Stimulated activated CD4-positive, alpha-beta T cell treated with anti-CD3 and anti-CD28 coated beads, Interleukin-2, amount 100 ng/mL, for 4 hours (primary cell): ENCODE data around the gene CTNNAL1.
A peak's percentile ranks its signal among the peaks of the same experiment; 100 is the strongest.
"Not testable (repeated sequence)": the region's sequence is repeated elsewhere in the genome, so short reads cannot be mapped to it uniquely, and the experiment has no call there.

Source experiments
- DNase-seq: peaks from one replicate; pipeline ENCODE4 v3.0.0-alpha.2; 2020; ENCODE audit warnings: low read depth

CTNNAL1 gene

DNA sequence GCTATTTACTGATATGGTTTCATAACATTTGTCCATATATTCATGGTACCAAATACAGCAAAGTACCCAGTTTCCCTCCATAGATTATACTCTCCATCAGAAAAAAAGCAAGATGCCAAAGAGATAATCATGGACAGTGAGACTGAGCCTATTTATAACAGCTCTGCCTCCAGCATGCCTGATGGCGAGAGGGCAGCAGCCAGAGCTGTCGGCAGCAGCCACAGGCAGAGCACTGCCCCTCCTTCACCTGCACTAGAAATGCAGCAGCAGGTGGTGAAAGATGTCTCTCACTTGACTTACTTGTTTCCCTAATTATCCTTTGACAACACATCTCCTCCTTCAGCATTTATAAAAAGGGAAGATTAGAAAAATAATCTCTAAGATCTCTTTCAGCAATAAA lies 32.4 kb downstream of the CTNNAL1 start:
- DNase-seq = no peak

- no peak for DNase-seq
Observed at GRCh38 chr9:108978205-108978604, 35.1 kb downstream of the CTNNAL1 start.

DNA sequence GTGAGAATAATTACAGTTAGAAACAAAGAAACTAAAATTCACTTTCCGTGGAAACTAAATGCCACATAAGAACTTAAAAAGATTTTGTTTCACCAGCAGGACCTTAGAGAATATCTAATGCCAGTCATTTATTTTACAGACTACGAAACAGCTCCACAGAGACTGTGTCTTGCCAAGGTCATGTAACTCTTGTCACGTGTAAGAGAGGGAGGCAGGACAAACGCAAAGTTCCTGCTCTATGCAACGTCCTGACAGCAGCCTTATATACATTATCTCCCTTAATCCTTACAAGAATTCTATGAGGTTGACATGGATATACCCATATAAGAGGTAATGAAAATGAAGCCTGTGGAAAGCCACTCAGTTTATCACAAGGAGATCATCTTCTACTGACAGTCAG lies 39.4 kb downstream of the CTNNAL1 start:
- no peak for DNase-seq

DNA sequence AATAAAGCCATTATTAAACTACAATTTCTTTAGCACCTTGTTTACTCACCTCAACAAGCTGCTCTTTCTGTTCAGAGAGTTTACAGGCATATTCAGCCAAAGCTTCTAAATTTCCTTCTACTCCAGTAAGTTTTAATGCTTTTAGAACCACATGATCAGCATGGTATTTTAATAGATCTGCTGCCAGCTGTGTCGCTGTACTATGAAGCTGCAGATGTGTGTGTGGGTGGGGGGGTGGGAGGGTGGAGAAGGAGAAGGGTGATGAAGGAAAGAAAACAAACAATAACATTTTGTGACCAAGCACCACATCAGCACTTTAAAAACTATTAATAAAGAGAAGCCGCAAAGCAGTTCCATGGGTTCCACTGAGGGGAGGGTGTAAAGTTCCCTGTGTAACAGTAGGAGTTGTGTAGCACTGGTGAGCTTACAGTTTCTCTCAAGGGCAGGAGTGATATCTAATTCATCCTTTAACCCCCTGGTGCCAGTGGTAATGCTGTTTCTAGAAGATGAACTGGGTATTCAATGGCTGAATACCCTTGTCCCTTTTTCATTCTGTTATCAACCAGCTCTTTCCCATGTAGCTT lies 40.6 kb downstream of the CTNNAL1 start:
- no peak for DNase-seq

DNA sequence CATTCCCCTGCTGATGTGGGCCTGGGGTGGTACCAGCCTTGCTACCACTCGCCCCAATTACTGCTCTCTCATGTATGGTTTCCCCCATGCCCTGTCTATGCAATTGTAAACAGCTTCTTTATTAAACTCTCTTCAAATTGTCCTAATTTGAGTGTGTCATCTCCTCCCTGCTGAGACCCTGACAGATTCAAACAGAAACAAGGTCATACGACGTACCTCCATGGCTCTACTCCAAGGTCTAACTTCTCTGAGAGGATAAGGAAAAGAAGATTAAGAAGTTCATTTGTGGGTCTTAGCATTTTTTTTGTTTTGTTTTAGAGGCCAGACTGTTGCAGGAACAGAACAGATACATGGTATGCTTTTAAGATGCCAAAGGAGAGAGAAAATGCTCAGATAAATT lies 41.1 kb downstream of the CTNNAL1 start:
- no peak for DNase-seq

- not testable (repeated sequence) for DNase-seq
Observed at GRCh38 chr9:108971392-108971791, 41.9 kb downstream of the CTNNAL1 start.

DNA sequence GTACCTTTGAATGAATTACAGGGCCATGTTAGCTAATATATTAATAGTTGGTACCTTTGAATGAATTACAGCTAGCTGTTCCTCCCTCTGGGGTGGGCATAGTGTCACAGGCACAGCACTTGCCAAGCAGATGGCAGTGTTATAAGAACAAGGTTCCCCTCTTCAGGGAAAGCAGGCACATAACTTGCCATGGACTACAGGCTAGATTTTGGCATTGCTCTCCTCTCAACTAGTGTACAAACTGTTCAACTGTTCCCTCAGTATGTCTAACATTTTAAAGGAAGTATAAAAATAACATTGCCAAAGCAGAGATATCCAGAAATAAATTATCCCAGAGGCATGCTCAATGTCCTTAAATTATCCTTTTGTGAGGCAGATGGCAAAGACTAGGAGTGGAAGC lies 45.4 kb downstream of the CTNNAL1 start:
- DNase-seq = no peak

DNA sequence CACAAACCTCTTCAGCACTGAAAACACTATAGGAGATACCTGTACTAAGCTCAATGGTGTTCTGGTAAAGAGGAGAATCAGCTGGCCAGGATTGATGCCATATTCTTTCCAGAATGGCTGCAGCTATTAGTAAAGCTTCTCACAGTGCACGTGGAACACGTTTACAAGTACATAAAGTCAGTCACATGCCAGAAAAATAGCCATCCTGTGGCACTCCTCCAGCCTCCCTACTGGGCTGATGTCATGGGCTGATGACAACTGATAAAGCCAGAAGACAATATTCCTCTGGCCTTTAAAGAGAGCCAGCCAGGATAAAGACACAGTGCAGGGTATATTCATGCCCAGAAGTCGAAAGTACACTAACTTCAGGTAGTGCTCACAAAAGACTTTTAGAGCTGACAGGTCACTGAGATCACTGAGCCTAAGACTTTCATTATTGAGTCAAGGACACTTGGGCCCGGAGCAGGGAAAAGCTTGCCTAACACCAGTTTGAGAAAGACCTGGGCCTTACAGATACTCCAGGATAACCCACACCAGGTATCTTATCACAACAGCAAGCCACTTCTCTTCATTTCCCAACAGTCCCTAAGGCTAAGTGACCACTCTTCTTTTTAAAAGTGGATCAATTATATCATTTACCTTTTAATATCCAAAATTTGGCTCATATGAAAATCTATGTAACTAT lies 49.7 kb downstream of the CTNNAL1 start:
- DNase-seq = no peak

DNA sequence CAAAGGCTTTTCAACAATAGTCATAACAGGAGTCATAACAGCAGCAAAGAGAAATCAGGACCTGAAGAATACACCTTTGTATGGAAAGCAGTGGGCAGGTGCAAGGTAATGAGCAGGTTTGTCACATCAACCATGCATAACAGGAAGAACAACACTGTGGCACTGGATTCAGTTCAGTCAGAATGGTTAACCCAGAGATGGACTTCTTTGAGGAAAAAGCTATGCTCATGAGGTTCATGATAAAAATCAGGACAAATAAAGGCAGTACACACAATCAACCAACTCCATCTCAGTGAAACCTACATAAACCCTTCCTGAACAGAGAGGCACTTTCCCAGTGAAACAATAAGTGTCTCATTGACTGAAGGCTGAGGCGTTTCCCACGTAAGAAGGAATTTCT lies 52.1 kb downstream of the CTNNAL1 start:
- DNase-seq = no peak

DNA sequence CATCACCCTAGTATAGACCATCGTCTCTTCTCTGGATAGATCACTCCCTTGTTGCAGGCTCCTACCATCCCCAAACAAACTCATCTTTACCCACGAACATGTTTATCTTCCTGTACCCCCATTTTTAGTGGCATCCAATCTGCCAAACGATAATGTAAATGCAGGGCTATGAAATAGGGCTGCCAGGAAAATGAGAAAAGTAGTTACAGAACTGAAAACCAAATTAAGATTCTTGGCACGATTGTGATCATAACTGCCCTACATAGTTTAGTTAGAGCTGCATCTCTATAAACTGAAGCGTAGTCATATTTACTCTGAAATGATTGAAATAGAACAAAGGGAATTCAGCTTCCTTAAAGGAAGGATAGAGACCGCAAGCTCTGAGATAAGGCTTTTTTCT lies 53.0 kb downstream of the CTNNAL1 start:
- DNase-seq = no peak

DNA sequence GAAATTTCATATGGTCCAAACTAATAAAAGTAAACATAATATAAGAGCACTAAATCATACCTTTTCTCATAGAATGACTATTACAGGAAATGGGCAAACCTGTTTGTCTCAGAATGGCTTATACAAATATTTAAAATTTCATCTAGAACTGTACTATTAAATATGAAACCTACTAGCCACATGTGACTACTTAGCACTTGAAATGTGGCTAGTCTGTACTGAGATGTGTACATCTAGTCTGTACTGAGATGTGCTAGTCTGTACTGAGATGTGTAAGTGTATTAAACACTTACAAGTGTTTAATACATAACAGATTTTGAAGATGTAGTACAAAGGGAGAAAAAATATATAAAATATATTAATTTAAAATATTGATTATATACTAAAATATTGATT lies 56.7 kb downstream of the CTNNAL1 start:
- DNase-seq = no peak

DNA sequence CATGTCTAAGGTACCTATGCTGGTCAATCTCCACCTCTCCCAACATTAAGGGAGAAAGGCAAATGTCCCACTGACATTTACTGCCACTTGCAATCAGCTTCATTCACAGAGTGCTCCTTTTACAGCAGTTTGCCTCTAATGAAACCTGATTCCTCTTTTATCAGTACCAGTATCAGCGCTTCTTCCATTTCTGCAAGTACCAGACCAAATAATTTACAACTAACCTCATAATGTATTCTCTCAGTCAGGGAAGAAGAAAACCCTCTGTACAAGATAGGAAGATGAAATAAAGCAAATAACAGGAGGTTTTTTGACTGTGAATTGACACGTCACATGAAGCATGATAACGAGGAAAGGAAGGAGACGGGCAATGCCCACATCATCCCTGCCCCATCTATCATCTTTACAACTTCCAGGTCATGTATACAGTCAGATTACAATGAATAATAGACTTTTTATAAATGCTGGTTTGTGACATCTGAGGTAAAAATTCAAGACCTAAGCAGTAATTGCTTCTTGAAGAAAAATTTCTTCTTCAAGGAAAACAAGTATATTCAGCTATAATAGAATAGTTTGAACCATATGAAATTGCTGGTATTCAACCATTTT lies 57.2 kb downstream of the CTNNAL1 start:
- no peak for DNase-seq

GRCh38 chr9:108953983-108954574 lies 59.2 kb downstream of the CTNNAL1 start:
- DNase-seq = no peak

- no peak for DNase-seq
Observed at GRCh38 chr9:108951578-108951977, 61.7 kb downstream of the CTNNAL1 start.

DNA sequence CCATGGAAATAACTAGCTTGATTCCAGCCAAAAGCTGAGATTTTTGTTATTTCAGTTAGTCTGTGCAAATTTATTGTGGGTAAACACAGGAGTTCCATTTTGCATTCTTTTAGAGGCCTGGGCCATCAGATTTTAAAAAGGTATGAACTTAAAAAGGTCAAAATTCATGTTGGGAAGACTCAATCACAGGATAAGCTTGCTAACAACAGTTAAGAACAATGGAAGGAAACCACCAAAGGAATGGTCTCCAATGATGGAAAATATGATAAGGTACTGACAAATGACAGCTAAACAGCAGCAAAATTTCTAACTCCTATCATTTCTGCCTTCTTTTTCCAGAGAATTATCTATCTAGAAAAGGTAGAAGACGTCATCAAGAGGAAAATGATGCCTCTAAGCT lies 63.1 kb downstream of the CTNNAL1 start:
- no peak for DNase-seq

- no peak for DNase-seq
Observed at GRCh38 chr9:108939975-108940374, 73.3 kb downstream of the CTNNAL1 start.

- DNase-seq = no peak
Observed at GRCh38 chr9:108937561-108938305, 75.6 kb downstream of the CTNNAL1 start.

DNA sequence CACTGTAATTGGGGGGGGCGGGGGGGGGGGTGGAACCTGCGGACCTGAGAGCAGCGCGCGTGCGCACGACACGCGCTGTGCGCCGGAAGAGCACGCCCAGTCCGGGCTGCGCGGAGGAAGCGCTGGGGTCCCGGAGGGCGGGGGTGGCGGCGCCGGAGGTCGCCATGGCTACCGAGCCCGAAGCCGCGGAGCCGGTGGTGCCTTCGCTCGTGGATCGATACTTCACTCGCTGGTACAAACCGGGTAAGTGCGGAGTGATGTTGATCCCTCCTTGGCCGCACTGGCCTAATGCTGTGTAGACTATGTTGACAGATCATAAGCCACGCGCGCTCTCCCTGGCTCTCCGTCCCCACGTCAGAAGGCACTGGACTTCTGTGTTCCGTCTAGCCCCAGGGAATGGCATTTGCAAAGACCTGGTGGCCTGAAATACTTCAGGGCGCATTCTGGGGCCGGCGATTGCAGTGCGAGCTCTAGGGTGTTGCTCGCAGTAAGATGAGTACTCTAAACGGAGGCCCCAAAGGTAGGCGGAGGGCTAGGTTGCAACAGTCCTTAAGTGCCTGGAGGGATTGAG lies 78.9 kb downstream of the CTNNAL1 start, which contains the start of gene ABITRAM:
TSS of gene ABITRAM (plus strand) at position 78 of the 571 bp plus-strand sequence. CDS start at position 165, 87 bp downstream.
- peak; percentile 68 for DNase-seq

DNA sequence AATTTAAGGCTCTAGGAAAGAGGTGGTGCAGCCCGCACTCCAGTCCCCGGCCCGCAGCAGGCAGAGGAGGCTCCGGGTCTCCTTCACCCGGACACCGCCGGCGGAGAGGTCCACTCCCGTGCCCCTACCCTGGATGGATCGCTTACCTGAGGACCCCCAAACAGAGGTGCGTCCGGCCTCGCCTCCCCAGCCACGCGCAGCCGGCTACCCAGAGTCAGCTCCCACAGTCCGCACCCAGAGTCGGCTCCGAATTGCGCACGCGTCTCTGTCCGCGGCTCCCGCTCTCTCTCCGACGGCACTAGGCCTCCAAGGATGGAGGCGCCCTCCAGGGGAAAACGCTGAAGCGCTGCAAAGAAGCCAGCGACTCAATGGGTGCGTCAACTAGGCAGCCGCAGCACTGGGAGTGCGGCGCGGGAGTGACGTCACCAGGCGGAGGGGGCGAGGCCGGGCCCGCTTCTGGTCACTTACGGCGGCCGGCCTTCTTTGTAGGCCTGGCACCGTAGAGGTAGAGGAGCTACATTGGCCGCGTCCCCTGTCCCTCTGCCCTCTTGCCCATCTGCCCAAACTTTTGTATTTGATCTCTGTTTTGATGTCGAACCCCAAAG lies 79.5 kb downstream of the CTNNAL1 start, which contains the start of gene ELP1:
TSS of gene ELP1 (minus strand) at position 407 of the 605 bp plus-strand sequence. CDS start 2,978 bp downstream, outside the sequence.
- peak; percentile 85 for DNase-seq

GRCh38 chr9:108933231-108933717 lies 80.0 kb downstream of the CTNNAL1 start:
- DNase-seq = no peak

DNA sequence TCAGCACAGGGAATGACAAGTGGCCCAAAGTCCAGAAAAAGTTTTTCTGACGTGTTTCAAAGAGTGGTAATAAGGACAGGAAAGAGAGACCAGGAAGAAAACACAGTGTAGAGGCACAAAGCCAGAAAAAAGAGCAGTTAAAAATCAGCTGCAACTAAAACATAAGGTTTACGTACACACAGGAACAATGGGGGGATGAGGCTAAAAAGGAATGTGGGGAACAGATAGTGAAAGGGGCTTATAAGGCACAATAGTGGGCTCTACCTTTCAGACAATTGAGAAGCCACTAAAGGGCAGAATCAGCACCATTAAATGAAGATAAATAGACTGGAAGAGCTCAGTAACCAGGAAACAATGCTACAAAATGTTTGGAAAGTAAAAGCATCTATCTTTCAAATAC lies 84.9 kb downstream of the CTNNAL1 start:
- DNase-seq = no peak
